NB4 (cell line): Measurements from ENCODE around the gene MYLK.
"Not testable (repeated sequence)": the region's sequence is repeated elsewhere in the genome, so short reads cannot be mapped to it uniquely, and the experiment has no call there.

ENCODE experiments used
- POLR2A ChIP-seq: IDR thresholded peaks from 2 replicates; pipeline ENCODE4 v1.6.1; 2011; ENCODE audit warnings: mild to moderate bottlenecking; ENCODE audit not compliant: insufficient read length; ENCODE audit errors: extremely low read depth
- TF ChIP-seq, protein P1 (sequence below): IDR thresholded peaks from one replicate; pipeline ENCODE4 v1.5.1; 2012; ENCODE audit warnings: low read depth, low read length

DNA sequence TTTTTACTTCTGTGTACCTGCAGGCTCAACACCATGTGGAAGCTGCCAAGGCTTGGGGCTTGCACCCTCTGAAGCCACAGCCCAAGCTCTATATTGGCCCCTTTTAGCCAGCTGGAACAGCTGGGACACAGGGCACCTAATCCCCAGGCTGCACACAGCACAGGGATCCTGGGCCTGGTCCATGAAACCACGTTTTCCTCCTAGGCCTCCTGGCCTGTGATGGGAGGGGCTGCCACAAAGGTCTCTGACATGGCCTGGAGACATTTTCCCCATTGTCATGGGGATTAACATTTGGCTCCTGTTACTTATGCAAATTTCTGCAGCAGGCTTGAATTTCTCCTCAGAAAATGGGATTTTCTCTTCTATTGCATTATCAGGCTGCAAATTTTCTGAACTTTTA, 6.9 kb upstream of the MYLK start:
- TF ChIP-seq, protein P1, sequence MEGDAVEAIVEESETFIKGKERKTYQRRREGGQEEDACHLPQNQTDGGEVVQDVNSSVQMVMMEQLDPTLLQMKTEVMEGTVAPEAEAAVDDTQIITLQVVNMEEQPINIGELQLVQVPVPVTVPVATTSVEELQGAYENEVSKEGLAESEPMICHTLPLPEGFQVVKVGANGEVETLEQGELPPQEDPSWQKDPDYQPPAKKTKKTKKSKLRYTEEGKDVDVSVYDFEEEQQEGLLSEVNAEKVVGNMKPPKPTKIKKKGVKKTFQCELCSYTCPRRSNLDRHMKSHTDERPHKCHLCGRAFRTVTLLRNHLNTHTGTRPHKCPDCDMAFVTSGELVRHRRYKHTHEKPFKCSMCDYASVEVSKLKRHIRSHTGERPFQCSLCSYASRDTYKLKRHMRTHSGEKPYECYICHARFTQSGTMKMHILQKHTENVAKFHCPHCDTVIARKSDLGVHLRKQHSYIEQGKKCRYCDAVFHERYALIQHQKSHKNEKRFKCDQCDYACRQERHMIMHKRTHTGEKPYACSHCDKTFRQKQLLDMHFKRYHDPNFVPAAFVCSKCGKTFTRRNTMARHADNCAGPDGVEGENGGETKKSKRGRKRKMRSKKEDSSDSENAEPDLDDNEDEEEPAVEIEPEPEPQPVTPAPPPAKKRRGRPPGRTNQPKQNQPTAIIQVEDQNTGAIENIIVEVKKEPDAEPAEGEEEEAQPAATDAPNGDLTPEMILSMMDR, result not testable (repeated sequence)
- not testable (repeated sequence) for TF ChIP-seq POLR2A
